ENCODE results near the gene CCDC186.

Gene CCDC186

DNA sequence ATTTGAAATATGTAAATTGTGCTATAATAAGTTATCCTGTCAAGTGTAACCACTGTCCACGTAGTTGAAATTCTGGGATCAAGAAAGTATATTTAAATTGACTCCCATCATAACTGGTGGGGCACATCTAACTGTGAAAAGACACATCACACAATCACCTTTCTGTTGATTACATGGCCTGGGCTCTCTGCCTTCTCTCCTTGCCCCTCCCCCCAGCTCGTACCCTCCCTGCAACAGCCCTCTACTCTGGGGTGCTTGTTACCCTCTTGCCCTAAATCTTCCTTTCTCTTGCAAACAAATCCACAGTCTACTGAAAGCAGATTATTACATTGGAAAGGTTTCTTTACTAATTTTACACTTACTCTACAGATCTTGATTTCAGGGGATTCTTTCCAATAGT, 56.3 kb downstream of the CCDC186 start:
- in situ Hi-C loops (cut with MboI; ENCODE audit: low sequenced_read_pairs) = loop anchor here (25.0 kb wide), 1 partner anchor 405 kb away; no protein-coding TSS in a partner anchor

DNA sequence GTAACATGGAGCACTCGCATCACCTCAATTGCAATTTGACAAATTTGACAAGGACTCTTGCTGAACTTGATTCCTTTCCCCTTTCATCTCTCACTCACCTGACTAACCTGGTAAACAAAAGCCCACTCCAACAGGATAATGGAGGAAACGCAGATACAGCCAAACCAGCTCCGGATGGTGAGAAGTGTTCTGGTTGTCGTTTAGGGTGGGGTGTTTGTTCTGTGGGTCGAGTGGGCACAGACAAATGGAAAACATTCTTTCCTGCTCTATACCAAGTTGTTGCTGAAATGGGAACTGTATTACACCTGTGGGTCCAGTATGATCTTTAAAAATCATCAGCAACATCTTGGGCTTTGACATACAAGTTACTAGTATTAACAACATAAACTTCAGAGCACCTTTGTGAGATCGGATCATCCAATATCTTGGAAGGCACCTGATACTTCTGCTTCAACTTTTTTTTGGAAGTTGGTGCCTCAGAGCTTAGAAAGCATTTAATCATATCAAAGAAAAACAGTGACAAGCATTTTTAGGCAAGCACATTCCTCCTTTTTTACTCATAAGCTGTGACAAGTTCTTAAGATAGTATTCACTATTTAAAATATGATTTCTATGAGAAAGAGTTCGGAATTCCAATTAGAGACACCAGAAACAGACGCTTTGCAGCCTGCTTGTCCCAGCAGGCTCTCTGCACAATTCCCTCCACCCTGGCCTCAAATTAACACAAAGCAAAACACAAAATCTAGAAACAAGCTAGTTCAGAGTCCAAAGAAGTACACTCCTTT, 58.1 kb downstream of the CCDC186 start:
- in situ Hi-C loops (cut with MboI; ENCODE audit: low sequenced_read_pairs) = loop anchor here (25.0 kb wide), 1 partner anchor 404 kb away; no protein-coding TSS in a partner anchor

DNA sequence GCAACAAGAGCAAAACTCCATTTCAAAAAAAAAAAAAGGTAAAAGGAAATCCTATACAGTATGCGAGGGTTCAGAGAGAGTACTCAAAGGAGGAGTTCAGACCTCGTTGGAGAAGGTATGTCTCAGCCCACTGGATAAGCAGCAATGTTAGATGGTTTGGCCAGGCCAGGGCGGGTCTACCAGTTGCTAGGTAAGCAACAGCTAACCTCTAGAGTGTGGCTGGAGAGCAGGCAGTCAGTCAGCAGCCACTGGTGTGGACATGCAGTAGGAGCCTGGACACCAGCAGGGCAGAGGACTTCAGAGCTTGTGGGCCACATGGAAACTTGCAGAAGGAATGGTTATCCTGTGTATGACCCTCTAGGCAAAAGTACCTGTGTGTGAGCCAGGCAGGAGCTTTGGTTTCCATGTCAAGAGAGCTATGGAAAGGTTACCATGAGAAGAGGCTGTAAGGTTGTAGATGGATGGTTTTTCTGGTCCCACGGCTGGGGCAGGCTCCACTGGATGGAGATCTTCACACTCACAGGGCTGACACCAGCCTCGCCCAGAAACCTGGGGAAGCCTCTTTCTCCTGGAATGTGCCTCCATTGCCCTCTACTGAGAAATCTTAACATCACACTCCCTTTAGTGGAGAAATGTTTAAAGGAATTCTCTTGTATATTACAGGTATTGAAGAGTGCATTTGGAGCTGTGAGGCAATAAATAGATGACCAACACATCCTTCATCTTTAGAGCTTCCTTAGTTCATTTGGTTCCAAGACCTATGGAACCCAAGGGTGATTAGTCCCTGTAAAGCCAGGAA, 63.6 kb downstream of the CCDC186 start:
- in situ Hi-C loops (cut with MboI; ENCODE audit: low sequenced_read_pairs) = loop anchor here (25.0 kb wide), 1 partner anchor 398 kb away; no protein-coding TSS in a partner anchor

DNA sequence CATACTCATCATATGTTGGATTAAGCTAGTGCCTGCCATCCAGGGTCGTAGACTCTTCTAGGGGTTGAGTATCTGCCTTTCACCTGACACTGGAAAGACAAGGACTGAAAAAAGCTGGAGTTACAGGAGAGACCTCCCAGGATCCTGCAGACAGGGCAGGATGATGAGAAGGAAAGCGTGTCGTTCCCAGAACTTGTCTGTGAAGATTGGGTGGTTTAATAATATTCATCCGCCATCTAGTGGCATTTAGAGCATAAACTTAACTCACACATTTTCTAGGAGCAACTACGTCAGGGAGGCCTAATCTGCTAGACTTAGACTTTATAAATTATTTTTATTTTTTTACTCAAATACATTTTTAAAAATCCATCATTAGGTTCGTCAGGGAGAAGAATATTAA, 70.7 kb downstream of the CCDC186 start:
- in situ Hi-C loops (cut with MboI; ENCODE audit: low sequenced_read_pairs) = loop anchor here (25.0 kb wide), 1 partner anchor 391 kb away; no protein-coding TSS in a partner anchor

DNA sequence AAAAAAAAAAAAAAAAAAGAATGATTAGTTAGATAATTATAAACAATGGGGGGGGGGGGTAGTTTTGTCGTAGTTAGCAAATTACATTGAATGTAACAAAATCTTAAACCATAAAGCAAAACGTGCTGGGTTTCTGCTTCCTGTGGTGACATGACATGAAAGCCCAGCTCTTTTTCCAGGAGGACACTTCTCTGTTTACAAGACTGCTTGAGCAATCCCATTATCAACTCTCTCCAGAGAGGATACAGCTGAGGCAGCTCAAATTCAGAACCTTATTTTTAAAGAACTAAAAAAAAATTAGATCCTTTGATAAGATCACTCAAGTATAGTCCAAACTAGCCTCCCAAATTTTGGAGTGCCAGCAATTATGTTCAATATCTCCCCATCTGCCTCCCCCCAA, 71.7 kb downstream of the CCDC186 start:
- in situ Hi-C loops (cut with MboI; ENCODE audit: low sequenced_read_pairs) = loop anchor here (25.0 kb wide), 1 partner anchor 390 kb away; no protein-coding TSS in a partner anchor

DNA sequence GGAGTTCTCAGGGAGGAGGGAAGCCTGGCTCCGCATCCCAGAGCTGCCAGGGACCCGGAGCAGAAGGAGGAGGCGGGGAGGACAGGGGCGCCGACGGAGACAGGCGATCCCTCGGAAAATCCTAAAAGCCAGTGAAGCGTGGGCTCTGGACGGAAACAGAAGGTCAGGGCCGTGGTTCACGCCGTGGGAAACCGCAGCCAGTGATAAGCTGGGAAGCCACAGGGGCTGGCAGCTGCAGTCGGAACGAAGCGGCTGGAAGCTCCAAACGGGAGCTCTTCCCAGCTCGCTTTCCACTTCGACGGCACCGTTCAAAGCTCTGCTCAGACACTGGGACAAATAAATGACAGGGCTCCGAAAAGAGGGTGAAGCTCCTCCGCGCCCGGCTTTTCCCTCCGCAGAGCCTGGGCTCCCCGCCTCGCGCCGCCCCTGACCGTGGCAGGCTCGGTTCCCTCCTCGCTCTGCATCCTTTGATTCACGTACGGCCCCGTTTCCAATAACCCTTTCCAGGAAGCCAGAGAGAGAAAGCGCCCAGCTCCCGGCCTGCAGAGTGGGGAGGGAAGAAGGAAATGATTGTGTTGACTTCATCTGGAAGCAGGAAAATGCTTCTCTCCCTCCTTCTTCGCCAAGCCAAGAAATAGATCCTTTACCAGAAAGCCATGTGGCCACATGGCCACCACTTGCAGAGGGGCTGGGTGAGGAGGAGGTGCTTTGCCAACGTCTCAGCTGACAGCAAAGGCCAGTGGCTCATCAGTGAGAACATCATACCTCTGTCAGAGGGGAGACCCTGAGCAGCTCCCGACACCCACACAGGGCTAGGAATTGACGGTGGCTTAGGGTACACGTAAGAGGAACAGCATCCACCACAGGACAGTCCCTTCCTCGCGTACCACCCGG, 72.9 kb downstream of the CCDC186 start:
- in situ Hi-C loops (cut with MboI; ENCODE audit: low sequenced_read_pairs) = loop anchor here (25.0 kb wide), 1 partner anchor 389 kb away; no protein-coding TSS in a partner anchor

DNA sequence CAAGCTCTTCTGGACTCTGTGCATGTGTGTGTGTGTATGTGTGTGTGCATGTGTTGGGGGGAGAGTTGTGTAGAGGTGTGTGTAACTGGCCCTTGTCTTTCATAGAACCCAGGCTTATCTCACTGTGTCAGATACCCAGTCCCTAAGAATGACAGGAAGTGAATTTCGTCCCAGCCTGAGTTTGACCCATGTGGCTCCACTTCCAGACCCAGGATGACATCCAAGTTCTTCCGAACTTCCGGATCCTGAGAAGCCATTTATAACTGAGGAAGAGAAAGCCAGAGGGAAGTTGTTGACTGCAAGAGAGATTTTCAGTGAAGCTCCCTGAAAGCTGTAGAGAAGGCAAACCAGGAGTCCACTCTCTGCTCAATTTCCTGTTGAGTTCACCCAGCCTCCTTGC, 77.1 kb downstream of the CCDC186 start:
- in situ Hi-C loops (cut with MboI; ENCODE audit: low sequenced_read_pairs) = loop anchor here (10.0 kb wide), 1 partner anchor 302 kb away; no protein-coding TSS in a partner anchor

GRCh38 chr10:114095559-114096337, 78.3 kb downstream of the CCDC186 start:
- in situ Hi-C loops (cut with MboI; ENCODE audit: low sequenced_read_pairs) = loop anchor here (10.0 kb wide), 1 partner anchor 301 kb away; no protein-coding TSS in a partner anchor

GRCh38 chr10:114094795-114095194, 79.2 kb downstream of the CCDC186 start:
- in situ Hi-C loops (cut with MboI; ENCODE audit: low sequenced_read_pairs) = loop anchor here (10.0 kb wide), 1 partner anchor 300 kb away; no protein-coding TSS in a partner anchor

- in situ Hi-C loops (cut with MboI; ENCODE audit: low sequenced_read_pairs) = no loop called here
These were observed 86.3 kb downstream of the CCDC186 start for GRCh38 chr10:114087655-114088054.

DNA sequence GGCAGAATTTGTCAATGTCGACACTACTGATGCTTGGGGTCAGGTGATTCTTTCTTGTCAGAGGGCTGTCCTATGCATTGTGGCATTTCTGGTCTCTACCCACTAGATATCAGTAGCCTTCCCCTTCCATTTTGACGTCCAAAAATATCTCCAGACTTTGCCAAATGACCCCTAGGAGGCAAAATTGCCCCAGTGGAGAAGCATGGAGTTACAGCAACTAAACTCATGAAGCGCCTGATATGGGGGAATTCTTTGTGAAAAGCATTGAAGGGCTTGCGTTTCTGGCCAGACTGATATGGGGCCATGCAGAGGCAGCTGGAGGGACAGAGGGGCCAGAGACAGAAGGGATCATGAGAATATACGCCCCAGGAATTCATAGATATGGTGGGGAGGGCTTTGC, 86.7 kb downstream of the CCDC186 start:
- in situ Hi-C loops (cut with MboI; ENCODE audit: low sequenced_read_pairs) = no loop called here

DNA sequence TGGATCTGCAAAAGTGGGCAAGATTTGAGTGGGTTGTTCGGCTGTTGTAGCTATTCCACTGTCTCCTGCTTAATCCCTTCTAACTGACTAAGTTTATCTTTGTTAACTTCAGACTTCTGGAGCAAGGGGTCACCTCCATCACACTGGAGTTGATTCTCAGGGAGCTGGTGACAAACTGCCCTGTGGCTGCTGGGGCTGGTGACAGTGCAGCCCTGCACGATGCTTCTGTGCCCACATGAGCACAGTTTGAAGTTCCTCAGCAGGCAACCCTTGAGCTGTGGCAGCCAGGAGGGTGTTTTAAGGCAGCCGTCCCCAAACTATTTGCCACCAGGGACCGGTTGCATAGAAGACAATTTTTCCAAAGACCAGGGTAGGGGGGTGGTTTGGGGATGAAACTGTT, 89.8 kb downstream of the CCDC186 start:
- in situ Hi-C loops (cut with MboI; ENCODE audit: low sequenced_read_pairs) = no loop called here

GRCh38 chr10:114083040-114083439, 91.0 kb downstream of the CCDC186 start:
- in situ Hi-C loops (cut with MboI; ENCODE audit: low sequenced_read_pairs) = no loop called here

DNA sequence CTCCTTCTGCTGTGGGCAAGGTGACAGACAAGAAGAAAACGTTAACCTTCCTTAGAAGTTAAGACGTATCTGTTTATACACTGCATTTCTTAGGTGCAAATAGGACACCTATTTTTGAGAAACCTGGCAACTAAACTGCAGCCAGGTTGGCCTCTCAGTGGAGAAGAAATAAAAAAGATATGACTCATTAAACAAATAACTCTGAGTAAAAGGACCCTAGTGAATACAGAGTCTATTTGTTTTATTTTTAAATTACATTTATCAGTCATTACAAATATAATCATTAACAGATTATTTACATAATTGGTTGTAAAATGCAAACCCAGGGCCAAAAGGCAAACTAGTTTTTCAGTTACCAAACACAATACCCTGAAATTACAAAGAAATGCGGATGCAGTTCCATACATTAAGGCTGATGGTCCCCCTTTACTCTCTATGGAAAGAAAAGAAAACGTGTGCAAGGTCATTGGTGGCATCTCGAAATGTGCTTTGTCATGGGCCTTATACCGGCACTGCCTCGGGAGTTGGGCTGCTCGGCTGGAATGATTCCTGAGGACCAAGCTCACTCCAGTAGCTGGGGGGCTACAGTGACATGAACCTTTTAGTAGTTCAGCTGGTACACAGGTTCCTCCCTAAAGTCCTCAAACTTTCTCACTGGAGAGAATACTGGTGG, 92.0 kb downstream of the CCDC186 start:
- in situ Hi-C loops (cut with MboI; ENCODE audit: low sequenced_read_pairs) = no loop called here

DNA sequence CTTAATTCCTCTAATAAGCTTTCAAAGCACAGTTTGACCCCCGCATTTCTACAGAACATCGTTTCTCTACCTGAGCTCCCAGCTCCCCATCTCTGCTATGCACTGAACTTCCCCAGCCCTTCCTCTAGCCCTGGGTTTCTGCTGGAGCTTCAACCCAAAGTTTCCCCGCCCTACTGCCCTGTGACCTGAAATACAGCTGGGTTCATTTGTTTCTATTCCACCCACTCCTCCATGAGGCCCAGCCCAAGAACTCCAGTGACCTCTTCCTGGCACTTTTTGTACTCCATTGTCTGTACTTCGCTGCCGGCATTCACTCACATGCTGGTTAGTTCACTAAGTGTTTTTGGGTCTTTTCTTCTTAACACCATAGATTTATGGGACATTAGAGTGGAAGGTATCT, 94.6 kb downstream of the CCDC186 start:
- in situ Hi-C loops (cut with MboI; ENCODE audit: low sequenced_read_pairs) = no loop called here

GRCh38 chr10:114078346-114078745, 95.7 kb downstream of the CCDC186 start:
- in situ Hi-C loops (cut with MboI; ENCODE audit: low sequenced_read_pairs) = no loop called here

DNA sequence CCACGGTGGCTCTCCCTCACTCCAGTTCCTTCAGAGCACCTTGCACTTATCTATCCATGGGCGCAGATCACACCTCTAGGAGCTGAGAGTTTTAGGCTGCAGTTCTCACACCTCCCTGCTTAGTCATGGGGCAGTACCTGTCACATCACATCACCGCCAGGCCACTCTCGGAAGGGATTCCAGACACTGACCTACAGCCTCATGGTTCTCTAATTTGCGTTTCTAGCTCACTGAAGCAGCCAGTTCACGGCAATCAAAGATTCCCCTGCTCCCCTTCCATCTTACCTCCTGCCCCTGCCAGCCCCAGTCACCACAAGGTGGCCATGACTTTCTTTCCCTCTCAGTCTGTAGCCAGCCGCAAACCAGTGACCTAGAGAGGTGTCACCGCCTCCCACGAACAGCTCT, 96.2 kb downstream of the CCDC186 start:
- in situ Hi-C loops (cut with MboI; ENCODE audit: low sequenced_read_pairs) = no loop called here

DNA sequence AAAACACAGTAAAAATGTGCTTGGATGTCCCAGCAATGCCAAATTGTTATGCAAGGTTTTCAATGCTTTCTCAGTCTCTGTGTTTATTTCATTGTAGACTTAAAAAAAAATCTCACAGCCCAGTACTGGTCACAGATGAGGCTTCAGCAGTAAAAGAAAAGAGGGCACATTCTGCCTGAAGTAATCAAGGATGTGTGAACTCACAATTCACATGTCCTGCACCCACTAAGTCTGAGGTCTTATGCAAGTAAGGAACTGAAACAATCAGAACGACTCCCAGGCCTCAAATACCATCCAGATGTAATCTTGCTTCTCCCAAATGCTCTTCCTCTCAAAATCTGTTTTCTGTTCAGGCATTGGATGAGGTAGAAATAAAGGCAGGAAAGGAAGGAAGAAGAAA, 96.7 kb downstream of the CCDC186 start:
- in situ Hi-C loops (cut with MboI; ENCODE audit: low sequenced_read_pairs) = no loop called here

GRCh38 chr10:114075093-114075492, 98.9 kb downstream of the CCDC186 start:
- in situ Hi-C loops (cut with MboI; ENCODE audit: low sequenced_read_pairs) = no loop called here

All from HL-60/S4 treated with retinoic acid at 250 ng/mL for 4 days and 3 days (cell line).